ENCODE measurements around the gene AP4M1. TPM values are rescaled to one million over a fixed set of nuclear protein-coding genes. Genes with fewer than 3 reads are reported as not detected.

AP4M1 gene
- polyA plus RNA-seq, 10 donors: 16.1 to 25.5 (median 19.3) TPM

GRCh38 chr7:100157334-100158228 is 56.1 kb downstream of the AP4M1 start:
- DNase-seq: no peak

Other genes with a start within 250 kb of the AP4M1 start
- gene OR2AE1, start 224.6 kb upstream of the AP4M1 start, polyA plus RNA-seq (ENCODE audit: insufficient read length in 10 of 10): under 1 TPM in 1 of 10 donors, not detected in 9; 0.14 TPM
- gene TRIM4, start 182.1 kb upstream of the AP4M1 start, polyA plus RNA-seq (ENCODE audit: insufficient read length in 10 of 10): 10 to 100 TPM; 14.6 to 19.5 (median 16.6) TPM
- gene GJC3, start 172.0 kb upstream of the AP4M1 start, polyA plus RNA-seq (ENCODE audit: insufficient read length in 10 of 10): under 1 TPM; 0.18 to 0.63 (median 0.41) TPM
- gene AZGP1, start 125.6 kb upstream of the AP4M1 start, polyA plus RNA-seq (ENCODE audit: insufficient read length in 10 of 10): 1 to 10 TPM in 4 of 10 donors, under 1 TPM in 6; 0.56 to 1.3 (median 0.82) TPM
- gene ZKSCAN1, start 86.0 kb upstream of the AP4M1 start, polyA plus RNA-seq (ENCODE audit: insufficient read length in 10 of 10): 10 to 100 TPM; 18.3 to 34.5 (median 31.2) TPM
- 10 to 100 TPM; 10.3 to 16.7 (median 13.9) TPM for gene ZSCAN21, start 51.9 kb upstream of the AP4M1 start, polyA plus RNA-seq (ENCODE audit: insufficient read length in 10 of 10)
- 10 to 100 TPM; 21.1 to 31.0 (median 26.7) TPM for gene ZNF3, start 19.9 kb upstream of the AP4M1 start, polyA plus RNA-seq (ENCODE audit: insufficient read length in 10 of 10)
- 100 to 1,000 TPM in 2 of 10 donors, 10 to 100 TPM in 8; 83.6 to 105 (median 86.3) TPM for gene COPS6, start 12.7 kb upstream of the AP4M1 start, polyA plus RNA-seq (ENCODE audit: insufficient read length in 10 of 10)
- 10 to 100 TPM; 57.2 to 96.4 (median 66.4) TPM for gene MCM7, start 246 bp upstream of the AP4M1 start, polyA plus RNA-seq (ENCODE audit: insufficient read length in 10 of 10)
- gene TAF6, start 17.7 kb downstream of the AP4M1 start, polyA plus RNA-seq (ENCODE audit: insufficient read length in 10 of 10): 10 to 100 TPM; 30.8 to 40.0 (median 34.1) TPM
- gene CNPY4, start 18.0 kb downstream of the AP4M1 start, polyA plus RNA-seq (ENCODE audit: insufficient read length in 10 of 10): 10 to 100 TPM; 28.1 to 53.4 (median 38.3) TPM
- 1 to 10 TPM in 4 of 10 donors, under 1 TPM in 6; 0.44 to 1.5 (median 0.95) TPM for gene MBLAC1, start 25.3 kb downstream of the AP4M1 start, polyA plus RNA-seq (ENCODE audit: insufficient read length in 10 of 10)
- 10 to 100 TPM; 48.3 to 81.1 (median 61.8) TPM for gene LAMTOR4, start 47.3 kb downstream of the AP4M1 start, polyA plus RNA-seq (ENCODE audit: insufficient read length in 10 of 10)
- 10 to 100 TPM in 7 of 10 donors, 1 to 10 TPM in 3; 9.6 to 12.9 (median 10.7) TPM for gene TRAPPC14, start 57.1 kb downstream of the AP4M1 start, polyA plus RNA-seq (ENCODE audit: insufficient read length in 10 of 10)
- 10 to 100 TPM in 8 of 10 donors, 1 to 10 TPM in 2; 8.6 to 14.4 (median 11.0) TPM for gene GAL3ST4, start 67.0 kb downstream of the AP4M1 start, polyA plus RNA-seq (ENCODE audit: insufficient read length in 10 of 10)
- 1 to 10 TPM; 4.0 to 8.6 (median 5.9) TPM for gene GPC2, start 75.7 kb downstream of the AP4M1 start, polyA plus RNA-seq (ENCODE audit: insufficient read length in 10 of 10)
- 10 to 100 TPM in 7 of 10 donors, 1 to 10 TPM in 3; 8.4 to 25.7 (median 12.6) TPM for gene STAG3, start 76.3 kb downstream of the AP4M1 start, polyA plus RNA-seq (ENCODE audit: insufficient read length in 10 of 10)
- gene PVRIG, start 118.3 kb downstream of the AP4M1 start, polyA plus RNA-seq (ENCODE audit: insufficient read length in 10 of 10): 10 to 100 TPM in 1 of 10 donors, 1 to 10 TPM in 9; 2.6 to 11.6 (median 4.7) TPM
- 1 to 10 TPM; 4.4 to 7.2 (median 5.6) TPM for gene SPDYE3, start 206.1 kb downstream of the AP4M1 start, polyA plus RNA-seq (ENCODE audit: insufficient read length in 10 of 10)